ENCODE measurements around the gene MAEA. TPM values are rescaled to one million over a fixed set of nuclear protein-coding genes. Genes with fewer than 3 reads are reported as not detected.

Gene MAEA
- total RNA-seq, 1 donor from 2014 or later, result 56.3 TPM

- no peaks in the 10 kb centered on the region for H3K9me3 Mint-ChIP-seq (ENCODE audit: low read depth)
- TF ChIP-seq CTCF (IDR thresholded peaks at IDR 0.05), result no peak
- DNase-seq (ENCODE audit: low spot score), result no peak
- peaks cover 26% of the 10 kb centered on the region for H3K36me3 Mint-ChIP-seq (ENCODE audit: low read depth)
- H3K27ac Mint-ChIP-seq (ENCODE audit: unreplicated experiment), result peak overlapping the region; percentile 33
- H3K27me3 Mint-ChIP-seq (ENCODE audit: low read depth), result no peaks in the 10 kb centered on the region
- H3K4me1 Mint-ChIP-seq (ENCODE audit: low read depth), result peaks cover 30% of the 10 kb centered on the region
- no peak overlapping the region for H3K4me3 Mint-ChIP-seq (ENCODE audit: unreplicated experiment)
Measured at GRCh38 chr4:1342003-1342402, 52.3 kb downstream of the MAEA start.

GRCh38 chr4:1344696-1345095 lies 55.0 kb downstream of the MAEA start:
- Mint-ChIP-seq H3K27ac (ENCODE audit: unreplicated experiment) (peak overlapping the region; percentile 92), H3K4me1 (ENCODE audit: low read depth) (peaks cover 50% of the 10 kb centered on the region), H3K36me3 (ENCODE audit: low read depth) (peaks cover 13% of the 10 kb centered on the region), H3K9me3 (ENCODE audit: low read depth) (no peaks in the 10 kb centered on the region), H3K4me3 (ENCODE audit: unreplicated experiment) (peak overlapping the region; percentile 93), H3K27me3 (ENCODE audit: low read depth) (no peaks in the 10 kb centered on the region)
- no peak for TF ChIP-seq CTCF (IDR thresholded peaks at IDR 0.05)
- DNase-seq (ENCODE audit: low spot score), result no peak

- Mint-ChIP-seq H3K9me3 (ENCODE audit: low read depth) (no peaks in the 10 kb centered on the region), H3K4me1 (ENCODE audit: low read depth) (peaks cover 57% of the 10 kb centered on the region), H3K36me3 (ENCODE audit: low read depth) (peaks cover 9% of the 10 kb centered on the region), H3K27me3 (ENCODE audit: low read depth) (no peaks in the 10 kb centered on the region), H3K4me3 (ENCODE audit: unreplicated experiment) (peak overlapping the region; percentile 93), H3K27ac (ENCODE audit: unreplicated experiment) (peak overlapping the region; percentile 92)
- peak; percentile 70 for TF ChIP-seq CTCF (IDR thresholded peaks at IDR 0.05)
- DNase-seq (ENCODE audit: low spot score), result no peak
Measured at GRCh38 chr4:1345903-1346780, 56.5 kb downstream of the MAEA start.

- TF ChIP-seq CTCF (IDR thresholded peaks at IDR 0.05), result no peak
- Mint-ChIP-seq H3K4me3 (ENCODE audit: unreplicated experiment) (peak within 1 kb of the TSS; percentile 93), H3K36me3 (ENCODE audit: low read depth) (peaks cover 3% of the 10 kb centered on the region), H3K9me3 (ENCODE audit: low read depth) (no peaks in the 10 kb centered on the region), H3K27ac (ENCODE audit: unreplicated experiment) (peak within 1 kb of the TSS; percentile 93), H3K27me3 (ENCODE audit: low read depth) (no peaks in the 10 kb centered on the region), H3K4me1 (ENCODE audit: low read depth) (peaks cover 53% of the 10 kb centered on the region)
- peak; percentile 100 for DNase-seq (ENCODE audit: low spot score)
Measured at GRCh38 chr4:1346781-1347409, 57.2 kb downstream of the MAEA start, which contains the start of gene UVSSA. Gene UVSSA (plus strand): TSS chr4:1347208. CDS start chr4:1348092, 884 bp downstream.

- Mint-ChIP-seq H3K9me3 (ENCODE audit: low read depth) (no peaks in the 10 kb centered on the region), H3K27ac (ENCODE audit: unreplicated experiment) (peak overlapping the region; percentile 93), H3K4me1 (ENCODE audit: low read depth) (peaks cover 47% of the 10 kb centered on the region), H3K4me3 (ENCODE audit: unreplicated experiment) (peak overlapping the region; percentile 81), H3K36me3 (ENCODE audit: low read depth) (peaks cover 3% of the 10 kb centered on the region), H3K27me3 (ENCODE audit: low read depth) (no peaks in the 10 kb centered on the region)
- peak; percentile 33 for TF ChIP-seq CTCF (IDR thresholded peaks at IDR 0.05)
- DNase-seq (ENCODE audit: low spot score), result no peak
Measured at GRCh38 chr4:1347410-1347864, 57.7 kb downstream of the MAEA start.

Data from chondrocyte (in vitro differentiated cells).